ENCODE results near the gene FKBP1A. TPM values are rescaled to one million over a fixed set of nuclear protein-coding genes. Genes with fewer than 3 reads are reported as not detected.
A peak's percentile ranks its signal among the peaks of the same experiment; 100 is the strongest.

Gene FKBP1A
- total and polyA plus RNA-seq, 9 of the 15 experiments (the other 6 are each of a cell fraction or from before 2014, with no cell fraction given), result 48.8 to 502 (median 89.6) TPM

- TF ChIP-seq, protein P1, sequence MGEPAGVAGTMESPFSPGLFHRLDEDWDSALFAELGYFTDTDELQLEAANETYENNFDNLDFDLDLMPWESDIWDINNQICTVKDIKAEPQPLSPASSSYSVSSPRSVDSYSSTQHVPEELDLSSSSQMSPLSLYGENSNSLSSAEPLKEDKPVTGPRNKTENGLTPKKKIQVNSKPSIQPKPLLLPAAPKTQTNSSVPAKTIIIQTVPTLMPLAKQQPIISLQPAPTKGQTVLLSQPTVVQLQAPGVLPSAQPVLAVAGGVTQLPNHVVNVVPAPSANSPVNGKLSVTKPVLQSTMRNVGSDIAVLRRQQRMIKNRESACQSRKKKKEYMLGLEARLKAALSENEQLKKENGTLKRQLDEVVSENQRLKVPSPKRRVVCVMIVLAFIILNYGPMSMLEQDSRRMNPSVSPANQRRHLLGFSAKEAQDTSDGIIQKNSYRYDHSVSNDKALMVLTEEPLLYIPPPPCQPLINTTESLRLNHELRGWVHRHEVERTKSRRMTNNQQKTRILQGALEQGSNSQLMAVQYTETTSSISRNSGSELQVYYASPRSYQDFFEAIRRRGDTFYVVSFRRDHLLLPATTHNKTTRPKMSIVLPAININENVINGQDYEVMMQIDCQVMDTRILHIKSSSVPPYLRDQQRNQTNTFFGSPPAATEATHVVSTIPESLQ (CRISPR knock-in tag; IDR thresholded peaks at IDR 0.05), result no peak
- TF ChIP-seq ZNF75A (CRISPR knock-in tag; IDR thresholded peaks at IDR 0.05) (no peak; the same call in 1 of the 2 replicates), BCL6 (CRISPR knock-in tag; IDR thresholded peaks at IDR 0.05) (no peak), CBX3 (IDR thresholded peaks at IDR 0.05; ENCODE audit: borderline replicate concordance in 1 of 2, low read length in 2 of 2) (no peak), ZBED1 (IDR thresholded peaks at IDR 0.05) (no peak), GTF3C2 (IDR thresholded peaks at IDR 0.05; ENCODE audit: borderline replicate concordance, extremely low read depth, insufficient read length) (no peak), DACH1 (IDR thresholded peaks at IDR 0.05; ENCODE audit: partially characterized antibody) (no peak), ZKSCAN3 (CRISPR knock-in tag; IDR thresholded peaks at IDR 0.05) (no peak), NR2C1 (IDR thresholded peaks at IDR 0.05) (peak; percentile 48), NR2C1 (tag; IDR thresholded peaks at IDR 0.05) (peak; percentile 73), AFF4 (CRISPR knock-in tag; IDR thresholded peaks at IDR 0.05) (peak; percentile 82), NUFIP1 (IDR thresholded peaks at IDR 0.05; ENCODE audit: partially characterized antibody) (no peak)
- TF ChIP-seq, protein P2, sequence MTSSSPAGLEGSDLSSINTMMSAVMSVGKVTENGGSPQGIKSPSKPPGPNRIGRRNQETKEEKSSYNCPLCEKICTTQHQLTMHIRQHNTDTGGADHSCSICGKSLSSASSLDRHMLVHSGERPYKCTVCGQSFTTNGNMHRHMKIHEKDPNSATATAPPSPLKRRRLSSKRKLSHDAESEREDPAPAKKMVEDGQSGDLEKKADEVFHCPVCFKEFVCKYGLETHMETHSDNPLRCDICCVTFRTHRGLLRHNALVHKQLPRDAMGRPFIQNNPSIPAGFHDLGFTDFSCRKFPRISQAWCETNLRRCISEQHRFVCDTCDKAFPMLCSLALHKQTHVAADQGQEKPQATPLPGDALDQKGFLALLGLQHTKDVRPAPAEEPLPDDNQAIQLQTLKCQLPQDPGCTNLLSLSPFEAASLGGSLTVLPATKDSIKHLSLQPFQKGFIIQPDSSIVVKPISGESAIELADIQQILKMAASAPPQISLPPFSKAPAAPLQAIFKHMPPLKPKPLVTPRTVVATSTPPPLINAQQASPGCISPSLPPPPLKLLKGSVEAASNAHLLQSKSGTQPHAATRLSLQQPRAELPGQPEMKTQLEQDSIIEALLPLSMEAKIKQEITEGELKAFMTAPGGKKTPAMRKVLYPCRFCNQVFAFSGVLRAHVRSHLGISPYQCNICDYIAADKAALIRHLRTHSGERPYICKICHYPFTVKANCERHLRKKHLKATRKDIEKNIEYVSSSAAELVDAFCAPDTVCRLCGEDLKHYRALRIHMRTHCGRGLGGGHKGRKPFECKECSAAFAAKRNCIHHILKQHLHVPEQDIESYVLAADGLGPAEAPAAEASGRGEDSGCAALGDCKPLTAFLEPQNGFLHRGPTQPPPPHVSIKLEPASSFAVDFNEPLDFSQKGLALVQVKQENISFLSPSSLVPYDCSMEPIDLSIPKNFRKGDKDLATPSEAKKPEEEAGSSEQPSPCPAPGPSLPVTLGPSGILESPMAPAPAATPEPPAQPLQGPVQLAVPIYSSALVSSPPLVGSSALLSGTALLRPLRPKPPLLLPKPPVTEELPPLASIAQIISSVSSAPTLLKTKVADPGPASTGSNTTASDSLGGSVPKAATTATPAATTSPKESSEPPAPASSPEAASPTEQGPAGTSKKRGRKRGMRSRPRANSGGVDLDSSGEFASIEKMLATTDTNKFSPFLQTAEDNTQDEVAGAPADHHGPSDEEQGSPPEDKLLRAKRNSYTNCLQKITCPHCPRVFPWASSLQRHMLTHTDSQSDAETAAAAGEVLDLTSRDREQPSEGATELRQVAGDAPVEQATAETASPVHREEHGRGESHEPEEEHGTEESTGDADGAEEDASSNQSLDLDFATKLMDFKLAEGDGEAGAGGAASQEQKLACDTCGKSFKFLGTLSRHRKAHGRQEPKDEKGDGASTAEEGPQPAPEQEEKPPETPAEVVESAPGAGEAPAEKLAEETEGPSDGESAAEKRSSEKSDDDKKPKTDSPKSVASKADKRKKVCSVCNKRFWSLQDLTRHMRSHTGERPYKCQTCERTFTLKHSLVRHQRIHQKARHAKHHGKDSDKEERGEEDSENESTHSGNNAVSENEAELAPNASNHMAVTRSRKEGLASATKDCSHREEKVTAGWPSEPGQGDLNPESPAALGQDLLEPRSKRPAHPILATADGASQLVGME (CRISPR knock-in tag; IDR thresholded peaks at IDR 0.05), result no peak
Measured at GRCh38 chr20:1325173-1326030, 67.5 kb downstream of the FKBP1A start (continued).

Data from K562 (cell line).